ENCODE data around the gene GRIK1.
"Not testable (repeated sequence)": the region's sequence is repeated elsewhere in the genome, so short reads cannot be mapped to it uniquely, and the experiment has no call there.

Gene GRIK1

DNA sequence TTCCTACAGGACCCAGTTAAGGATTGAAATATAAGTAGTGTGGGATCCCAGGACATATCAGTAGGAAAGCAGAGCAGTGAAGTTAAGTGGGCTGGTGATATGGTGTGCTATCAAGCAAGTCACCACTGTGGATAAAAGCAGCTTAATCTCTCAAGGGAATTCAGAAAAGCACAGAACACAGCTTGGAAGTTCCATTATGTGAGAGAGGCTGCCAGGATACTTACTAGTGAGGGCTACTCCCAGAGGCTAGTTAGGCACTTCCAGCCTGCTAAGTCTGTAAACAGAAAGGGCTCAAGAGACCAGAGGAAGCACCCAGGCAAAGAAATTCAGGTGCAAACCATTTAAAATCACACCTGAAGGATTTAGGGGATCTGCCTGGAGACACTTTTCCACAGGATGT is 18.8 kb upstream of the GRIK1 start:
- no peak for DNase-seq (ENCODE audit: insufficient read length, low spot score)
- TF ChIP-seq, protein P1, sequence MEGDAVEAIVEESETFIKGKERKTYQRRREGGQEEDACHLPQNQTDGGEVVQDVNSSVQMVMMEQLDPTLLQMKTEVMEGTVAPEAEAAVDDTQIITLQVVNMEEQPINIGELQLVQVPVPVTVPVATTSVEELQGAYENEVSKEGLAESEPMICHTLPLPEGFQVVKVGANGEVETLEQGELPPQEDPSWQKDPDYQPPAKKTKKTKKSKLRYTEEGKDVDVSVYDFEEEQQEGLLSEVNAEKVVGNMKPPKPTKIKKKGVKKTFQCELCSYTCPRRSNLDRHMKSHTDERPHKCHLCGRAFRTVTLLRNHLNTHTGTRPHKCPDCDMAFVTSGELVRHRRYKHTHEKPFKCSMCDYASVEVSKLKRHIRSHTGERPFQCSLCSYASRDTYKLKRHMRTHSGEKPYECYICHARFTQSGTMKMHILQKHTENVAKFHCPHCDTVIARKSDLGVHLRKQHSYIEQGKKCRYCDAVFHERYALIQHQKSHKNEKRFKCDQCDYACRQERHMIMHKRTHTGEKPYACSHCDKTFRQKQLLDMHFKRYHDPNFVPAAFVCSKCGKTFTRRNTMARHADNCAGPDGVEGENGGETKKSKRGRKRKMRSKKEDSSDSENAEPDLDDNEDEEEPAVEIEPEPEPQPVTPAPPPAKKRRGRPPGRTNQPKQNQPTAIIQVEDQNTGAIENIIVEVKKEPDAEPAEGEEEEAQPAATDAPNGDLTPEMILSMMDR (IDR thresholded peaks at IDR 0.05; ENCODE audit: insufficient read depth, missing control alignments): no peak
- no peak for FAIRE-seq

DNA sequence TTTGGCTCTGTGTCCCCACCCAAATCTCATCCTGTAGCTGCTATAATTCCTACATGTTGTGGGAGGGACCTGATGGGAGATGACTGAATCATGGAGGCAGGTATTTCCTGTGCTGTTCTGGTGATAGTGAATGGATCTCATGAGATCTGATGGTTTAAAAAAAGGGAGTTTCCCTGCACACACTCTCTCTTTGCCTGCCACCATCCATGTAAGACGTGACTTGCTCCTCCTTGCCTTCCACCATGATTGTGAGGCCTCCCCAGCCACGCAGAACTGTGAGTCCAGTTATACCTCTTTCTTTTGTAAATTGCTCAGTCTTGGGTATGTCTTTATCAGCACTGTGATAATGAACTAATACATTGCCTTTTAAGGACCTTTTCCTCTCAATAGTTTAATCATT is 18.2 kb upstream of the GRIK1 start:
- not testable (repeated sequence) for FAIRE-seq; DNase-seq (ENCODE audit: insufficient read length, low spot score)

DNA sequence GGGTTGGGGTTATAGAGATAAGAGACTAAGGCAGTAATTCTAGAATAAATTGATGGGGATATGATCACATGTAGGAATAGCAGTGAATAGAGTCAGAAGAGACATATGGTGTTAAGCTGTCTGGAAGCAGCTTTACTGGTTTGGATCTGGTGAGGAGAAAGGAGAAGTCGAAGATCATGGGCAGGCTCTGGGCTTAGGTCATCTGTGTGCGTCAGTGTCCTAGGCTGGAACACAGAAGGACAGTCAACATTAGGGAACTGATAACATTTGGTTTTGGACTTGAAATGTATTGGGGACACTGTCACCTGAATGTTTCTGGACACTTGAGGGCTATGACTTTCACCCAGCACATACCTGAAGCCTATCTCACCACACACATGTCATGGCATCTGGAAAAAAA is 13.9 kb upstream of the GRIK1 start:
- TF ChIP-seq, protein P1 (IDR thresholded peaks at IDR 0.05; ENCODE audit: insufficient read depth, missing control alignments): no peak
- no peak for DNase-seq (ENCODE audit: insufficient read length, low spot score)
- no peak for FAIRE-seq

DNA sequence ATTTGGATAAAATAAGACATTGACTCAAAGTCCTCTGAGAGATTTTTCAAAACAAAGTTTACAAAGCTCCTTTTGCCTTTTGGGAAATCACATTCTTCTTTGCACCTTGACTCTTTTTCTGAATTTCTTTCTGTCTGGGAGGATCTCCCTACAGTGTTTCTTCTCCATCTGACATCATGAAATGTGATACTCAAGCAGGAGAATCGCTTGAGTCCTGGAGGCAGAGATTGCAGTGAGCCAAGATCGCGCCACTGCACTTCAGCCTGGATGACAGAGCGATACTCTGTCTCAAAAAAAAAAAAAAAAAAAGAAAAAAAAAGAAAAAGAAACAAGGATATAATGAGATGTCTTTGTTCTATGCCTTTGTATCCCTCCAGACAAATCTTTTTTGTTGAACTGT is 13.3 kb upstream of the GRIK1 start:
- DNase-seq (ENCODE audit: insufficient read length, low spot score): no peak
- TF ChIP-seq, protein P1 (IDR thresholded peaks at IDR 0.05; ENCODE audit: insufficient read depth, missing control alignments): no peak
- FAIRE-seq: no peak

DNA sequence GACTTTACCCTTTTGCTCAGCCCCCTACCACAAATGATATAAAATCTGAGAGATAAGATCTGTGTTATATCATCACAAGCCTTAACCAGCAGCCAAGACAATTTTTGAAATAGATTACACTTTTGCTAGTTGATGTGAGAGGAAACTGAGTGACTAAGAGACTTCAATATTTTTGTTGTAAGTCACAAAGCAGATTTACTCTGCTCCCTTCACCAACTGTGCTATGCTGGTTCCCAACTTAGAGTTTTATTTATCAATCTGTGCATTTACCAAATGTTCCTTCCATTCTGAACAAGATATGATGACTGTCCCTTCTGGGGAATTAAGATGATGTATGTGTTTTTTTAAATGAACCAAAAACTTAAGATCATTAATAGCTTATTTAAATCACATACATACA is 12.1 kb upstream of the GRIK1 start:
- TF ChIP-seq, protein P1 (IDR thresholded peaks at IDR 0.05; ENCODE audit: insufficient read depth, missing control alignments): no peak
- DNase-seq (ENCODE audit: insufficient read length, low spot score): no peak
- no peak for FAIRE-seq

DNA sequence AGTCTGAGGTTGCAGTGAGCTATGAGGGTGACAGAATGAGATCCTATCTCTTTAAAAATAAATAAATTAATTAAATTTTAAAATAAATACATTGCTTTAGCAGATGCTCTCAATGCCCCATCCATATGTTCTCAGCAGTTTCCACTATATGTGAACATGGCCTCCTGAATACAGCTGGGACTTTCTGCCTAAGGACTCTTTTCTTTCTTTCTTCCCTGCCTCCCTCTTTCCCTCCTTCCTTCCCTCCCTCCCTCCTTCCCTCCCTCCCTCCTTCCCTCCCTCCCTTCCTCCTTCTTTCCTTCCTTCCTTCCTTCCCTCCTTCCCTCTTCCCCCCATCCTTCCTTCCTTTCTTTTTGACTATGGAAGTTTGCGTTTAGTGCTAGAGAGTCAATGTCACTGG is 10.2 kb upstream of the GRIK1 start:
- TF ChIP-seq, protein P1 (IDR thresholded peaks at IDR 0.05; ENCODE audit: insufficient read depth, missing control alignments): no peak
- DNase-seq (ENCODE audit: insufficient read length, low spot score): no peak
- FAIRE-seq: no peak

DNA sequence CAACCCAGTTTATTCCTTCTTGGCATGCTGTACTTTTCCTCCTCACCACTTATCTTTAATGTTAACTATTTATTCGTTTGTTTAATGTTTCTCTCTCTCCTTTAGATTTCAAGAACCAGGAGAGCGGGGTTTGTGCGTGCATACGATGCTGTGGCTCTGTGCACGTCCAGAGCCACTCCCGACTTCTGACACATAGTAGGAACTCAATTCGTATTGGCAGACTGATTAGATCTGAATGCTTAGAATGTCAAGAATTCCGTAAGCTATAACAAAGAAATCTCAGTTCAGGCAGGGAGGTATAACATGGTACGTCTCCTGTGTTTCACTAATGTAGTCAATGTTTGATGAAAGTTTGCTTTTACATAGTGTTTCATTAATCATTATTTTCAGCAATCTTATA is 7.3 kb upstream of the GRIK1 start:
- TF ChIP-seq, protein P1 (IDR thresholded peaks at IDR 0.05; ENCODE audit: insufficient read depth, missing control alignments): no peak
- no peak for FAIRE-seq

DNA sequence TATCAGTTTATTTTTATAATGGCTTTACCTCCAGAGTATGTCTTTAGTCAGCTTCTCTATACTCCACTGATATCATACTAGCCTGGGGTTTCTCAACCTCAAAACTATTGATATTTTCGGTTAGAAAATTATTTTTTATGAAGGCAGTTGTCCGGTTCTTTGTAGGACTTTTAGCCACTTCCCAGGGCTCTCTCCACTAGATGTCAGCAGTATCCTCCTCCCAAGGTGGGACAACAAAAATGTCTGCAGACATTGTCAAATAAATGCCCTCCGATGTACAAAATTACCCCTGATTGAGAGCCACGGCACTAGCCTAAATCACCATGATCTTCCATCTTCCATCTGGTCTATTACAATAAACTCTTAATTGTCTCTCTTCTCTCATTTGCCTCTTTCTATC is 4.1 kb upstream of the GRIK1 start:
- FAIRE-seq (no peak), DNase-seq (ENCODE audit: insufficient read length, low spot score) (no peak)
- TF ChIP-seq, protein P1 (IDR thresholded peaks at IDR 0.05; ENCODE audit: insufficient read depth, missing control alignments): peak; percentile 36

More for the DNA sequence above, 7.3 kb upstream of the GRIK1 start:
- DNase-seq (ENCODE audit: insufficient read length, low spot score): no peak
